ENCODE measurements around the gene CT83.

Gene CT83

GRCh38 chrX:116462822-116463221 is at the start of gene CT83:
CT83 (minus strand) TSS chrX:116462976; CDS start chrX:116462856, 120 bp downstream.
- no peak for DNase-seq (ENCODE audit: low read depth, low spot score)

GRCh38 chrX:116499780-116500179 is 37.0 kb upstream of the CT83 start:
- DNase-seq (ENCODE audit: low read depth, low spot score), result no peak

- DNase-seq (ENCODE audit: low read depth, low spot score), result no peak
These were observed 30.5 kb upstream of the CT83 start for GRCh38 chrX:116493271-116493670.

- no peak for DNase-seq (ENCODE audit: low read depth, low spot score)
These were observed 27.3 kb upstream of the CT83 start for GRCh38 chrX:116490104-116490503.

- DNase-seq (ENCODE audit: low read depth, low spot score), result no peak
These were observed 17.3 kb upstream of the CT83 start for GRCh38 chrX:116480059-116480458.

GRCh38 chrX:116449156-116449555 is 13.6 kb downstream of the CT83 start:
- no peak for DNase-seq (ENCODE audit: low read depth, low spot score)

DNA sequence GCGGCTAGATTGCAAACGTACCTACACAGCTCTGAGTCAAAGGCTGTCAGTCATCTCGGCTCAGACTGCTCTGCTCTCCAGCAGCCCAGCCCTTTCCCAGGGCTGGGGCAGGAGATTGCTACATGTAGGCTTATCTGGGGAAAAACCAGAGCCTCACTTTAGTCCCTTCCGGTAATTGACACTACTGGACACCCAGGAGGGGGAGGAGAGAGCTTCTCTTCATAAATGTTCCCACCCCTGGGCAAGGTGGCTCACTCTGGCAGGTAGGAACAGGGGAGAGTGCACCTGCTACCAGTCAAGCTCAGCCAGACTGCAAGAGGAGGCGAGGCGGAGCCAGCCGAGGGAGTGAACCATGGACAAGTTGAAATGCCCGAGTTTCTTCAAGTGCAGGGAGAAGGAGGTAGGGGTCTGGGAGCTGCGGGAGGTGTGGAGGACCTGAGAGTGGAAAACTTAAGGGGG is 26.4 kb downstream of the CT83 start, which contains the start of gene SLC6A14:
Gene SLC6A14 (plus strand): TSS at position 249 of the 459 bp plus-strand sequence. CDS start 104 bp downstream, at position 353.
- DNase-seq (ENCODE audit: low read depth, low spot score), result no peak

GRCh38 chrX:116435597-116435996 is 27.2 kb downstream of the CT83 start:
- no peak for DNase-seq (ENCODE audit: low read depth, low spot score)

DNA sequence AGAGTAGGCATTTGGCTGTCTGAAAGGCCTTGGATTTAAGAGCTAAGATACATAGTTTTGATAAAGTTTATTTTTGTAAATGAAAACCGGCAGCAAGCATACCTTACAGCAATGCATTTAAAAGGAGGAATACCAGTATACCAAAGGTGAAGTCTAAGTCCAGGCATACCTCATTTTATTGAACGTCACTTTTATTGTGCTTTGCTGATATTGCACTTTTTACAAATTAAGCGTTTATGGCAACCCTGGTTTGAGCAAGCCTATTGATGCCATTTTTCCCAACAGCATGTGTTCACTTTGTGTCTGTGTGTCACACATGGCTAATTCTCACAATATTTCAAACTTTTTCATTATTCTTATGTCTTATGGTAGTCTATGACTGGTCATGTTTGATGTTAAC is 34.8 kb downstream of the CT83 start:
- no peak for DNase-seq (ENCODE audit: low read depth, low spot score)

DNA sequence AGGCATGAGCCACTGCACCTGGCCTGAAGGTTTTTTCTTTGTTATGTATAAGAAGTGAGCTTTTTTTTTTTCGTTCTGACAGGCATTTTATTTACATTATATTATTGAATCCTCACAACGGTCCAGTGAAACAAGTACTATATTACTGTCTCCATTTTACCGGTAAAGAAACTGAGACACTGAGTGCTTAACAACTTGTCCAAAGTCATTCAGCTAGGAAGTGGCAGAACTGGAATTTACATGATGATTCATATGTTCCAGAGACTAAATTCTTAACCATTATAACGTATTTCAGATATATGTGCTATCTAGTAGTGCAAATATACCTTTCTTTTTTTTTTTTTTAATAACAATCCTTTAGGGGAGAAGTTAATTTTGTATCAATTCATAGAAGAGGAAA is 44.8 kb downstream of the CT83 start:
- DNase-seq (ENCODE audit: low read depth, low spot score), result no peak

GRCh38 chrX:116417214-116417613 is 45.6 kb downstream of the CT83 start:
- DNase-seq (ENCODE audit: low read depth, low spot score), result no peak

GRCh38 chrX:116413273-116413672 is 49.5 kb downstream of the CT83 start:
- DNase-seq (ENCODE audit: low read depth, low spot score), result no peak

All from iPS DF 19.7 (cell line).